ENCODE measurements around the gene ST3GAL4. TPM values are rescaled to one million over a fixed set of nuclear protein-coding genes. Genes with fewer than 3 reads are reported as not detected.

ST3GAL4 gene
- total and polyA plus RNA-seq, 2 of the 8 experiments (the other 6 are each of a cell fraction or from before 2014, with no cell fraction given): 15.6 to 20.0 TPM

GRCh38 chr11:126456089-126456488 lies 100.6 kb downstream of the ST3GAL4 start (continued):
- TF ChIP-seq E2F6 (IDR thresholded peaks at IDR 0.05): no peak
